ENCODE results near the gene C1QTNF3.

Gene C1QTNF3

GRCh38 chr5:33981408-33982162 lies 61.4 kb downstream of the C1QTNF3 start:
- Mint-ChIP-seq H3K4me1 (no peaks in the 10 kb centered on the region), H3K36me3 (no peaks in the 10 kb centered on the region), H3K9me3 (no peaks in the 10 kb centered on the region), H3K4me3 (no peak overlapping the region), H3K27ac (no peak overlapping the region), H3K27me3 (no peaks in the 10 kb centered on the region)
- no peak for DNase-seq
- CTCF ChIA-PET: interaction anchor here (1.2 to 3.8 kb wide), 2 partner anchors 11 to 15 kb away, joined by 4 to 14 read pairs; no protein-coding TSS in a partner anchor

GRCh38 chr5:33980030-33980429 lies 63.0 kb downstream of the C1QTNF3 start:
- Mint-ChIP-seq H3K27me3 (no peaks in the 10 kb centered on the region), H3K9me3 (no peaks in the 10 kb centered on the region)
- DNase-seq: no peak

GRCh38 chr5:33978306-33978705 lies 64.7 kb downstream of the C1QTNF3 start:
- no peak overlapping the region for H3K4me3 Mint-ChIP-seq
- no peaks in the 10 kb centered on the region for H3K27me3 Mint-ChIP-seq
- CTCF ChIA-PET: interaction anchor here (1.8 kb wide), 1 partner anchor 8 kb away, joined by 5 read pairs; no protein-coding TSS in a partner anchor
- H3K36me3 Mint-ChIP-seq: no peaks in the 10 kb centered on the region
- H3K9me3 Mint-ChIP-seq: no peaks in the 10 kb centered on the region
- H3K4me1 Mint-ChIP-seq: peaks cover 12% of the 10 kb centered on the region
- DNase-seq: no peak
- no peak overlapping the region for H3K27ac Mint-ChIP-seq

More at GRCh38 chr5:33980030-33980429, 63.0 kb downstream of the C1QTNF3 start:
- Mint-ChIP-seq H3K4me3 (no peak overlapping the region), H3K36me3 (no peaks in the 10 kb centered on the region), H3K4me1 (no peaks in the 10 kb centered on the region), H3K27ac (no peak overlapping the region)
- CTCF ChIA-PET: interaction anchor here (1.0 kb wide), 1 partner anchor 41 kb away, joined by 3 read pairs; no protein-coding TSS in a partner anchor

- Mint-ChIP-seq H3K36me3 (no peaks in the 10 kb centered on the region), H3K4me1 (peaks cover 25% of the 10 kb centered on the region), H3K4me3 (no peak overlapping the region), H3K27me3 (no peaks in the 10 kb centered on the region), H3K27ac (no peak overlapping the region), H3K9me3 (no peaks in the 10 kb centered on the region)
- no peak for DNase-seq
- CTCF ChIA-PET: no interaction called here
These were observed 66.7 kb downstream of the C1QTNF3 start for GRCh38 chr5:33976307-33976706.

- Mint-ChIP-seq H3K27ac (no peak overlapping the region), H3K9me3 (no peaks in the 10 kb centered on the region), H3K27me3 (no peaks in the 10 kb centered on the region), H3K4me3 (no peak overlapping the region), H3K36me3 (no peaks in the 10 kb centered on the region), H3K4me1 (peaks cover 25% of the 10 kb centered on the region)
- CTCF ChIA-PET: no interaction called here
- no peak for DNase-seq
These were observed 67.2 kb downstream of the C1QTNF3 start for GRCh38 chr5:33975852-33976251.

GRCh38 chr5:33973271-33973670 lies 69.7 kb downstream of the C1QTNF3 start:
- H3K27ac Mint-ChIP-seq: peak overlapping the region; percentile 28
- no peak overlapping the region for H3K4me3 Mint-ChIP-seq
- no peaks in the 10 kb centered on the region for H3K9me3 Mint-ChIP-seq
- no peaks in the 10 kb centered on the region for H3K27me3 Mint-ChIP-seq
- no peaks in the 10 kb centered on the region for H3K36me3 Mint-ChIP-seq
- CTCF ChIA-PET: interaction anchor here (0.5 kb wide), 1 partner anchor 1264 kb away, joined by 3 read pairs; no protein-coding TSS in a partner anchor
- DNase-seq: no peak
- H3K4me1 Mint-ChIP-seq: peaks cover 25% of the 10 kb centered on the region

GRCh38 chr5:33969572-33970452 lies 73.2 kb downstream of the C1QTNF3 start:
- Mint-ChIP-seq H3K4me1 (peaks cover 34% of the 10 kb centered on the region), H3K4me3 (no peak overlapping the region), H3K27ac (no peak overlapping the region), H3K9me3 (no peaks in the 10 kb centered on the region), H3K36me3 (no peaks in the 10 kb centered on the region), H3K27me3 (no peaks in the 10 kb centered on the region)
- CTCF ChIA-PET: interaction anchor here (0.6 to 4.1 kb wide), 26 partner anchors 8 to 1972 kb away, joined by 3 to 33 read pairs (median 4); partner anchors contain the start of gene RXFP3
- DNase-seq: peak; percentile 26

GRCh38 chr5:33968211-33969005 lies 74.6 kb downstream of the C1QTNF3 start:
- Mint-ChIP-seq H3K4me1 (peaks cover 28% of the 10 kb centered on the region), H3K27ac (no peak overlapping the region), H3K9me3 (no peaks in the 10 kb centered on the region), H3K36me3 (no peaks in the 10 kb centered on the region), H3K4me3 (no peak overlapping the region), H3K27me3 (no peaks in the 10 kb centered on the region)
- no peak for DNase-seq
- CTCF ChIA-PET: interaction anchor here (0.7 to 4.1 kb wide), 5 partner anchors 17 to 534 kb away, joined by 4 to 33 read pairs (median 5); no protein-coding TSS in a partner anchor

All from activated naive CD4-positive, alpha-beta T cell treated with anti-CD3 and anti-CD28 coated beads, Interleukin-2, amount 10 ng/mL, durations not matched to agents 7 days and 5 days (primary cell).